ENCODE results near the gene TSPAN8.
"Not testable (repeated sequence)": the region's sequence is repeated elsewhere in the genome, so short reads cannot be mapped to it uniquely, and the experiment has no call there.

Gene TSPAN8

DNA sequence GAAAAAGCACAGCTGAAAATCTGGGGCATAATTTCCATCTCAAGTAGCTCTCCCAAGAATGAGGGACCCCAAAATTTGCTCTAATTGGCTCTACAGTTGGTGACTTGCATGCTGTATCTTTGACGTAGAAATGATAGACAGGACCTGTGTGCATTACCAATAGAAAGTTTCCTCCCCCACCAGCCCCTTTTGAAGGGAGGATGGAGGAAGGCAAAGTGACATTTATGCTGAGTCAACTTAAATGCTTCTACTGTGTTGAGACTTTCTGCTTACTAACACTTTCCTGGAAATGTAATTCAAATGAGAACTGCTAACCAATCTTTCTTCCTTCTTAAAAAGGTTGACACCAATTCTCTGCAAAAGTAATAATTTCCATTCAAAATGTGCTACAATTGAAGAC, 31.9 kb downstream of the TSPAN8 start:
- no peak for DNase-seq (ENCODE audit: low spot score)

DNA sequence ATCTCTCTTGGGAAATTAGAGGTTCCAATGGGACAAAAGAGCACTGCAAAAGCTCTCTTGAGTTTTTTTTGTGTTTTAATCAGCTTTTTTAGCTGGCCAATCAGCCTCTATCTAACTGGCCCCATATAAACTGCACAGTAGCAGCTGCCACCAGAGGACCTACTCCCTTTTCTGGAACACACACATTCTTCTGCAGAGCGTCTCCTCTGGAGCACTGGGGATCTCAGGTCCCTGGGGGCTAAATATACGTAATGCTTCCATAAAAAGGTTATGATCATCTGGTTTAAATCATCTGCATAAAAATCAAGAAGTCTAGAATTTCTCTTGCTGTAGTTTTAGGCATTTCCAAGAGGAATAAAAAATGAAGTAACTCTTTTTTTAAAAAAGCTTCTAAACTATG, 32.3 kb downstream of the TSPAN8 start:
- DNase-seq (ENCODE audit: low spot score) = no peak

DNA sequence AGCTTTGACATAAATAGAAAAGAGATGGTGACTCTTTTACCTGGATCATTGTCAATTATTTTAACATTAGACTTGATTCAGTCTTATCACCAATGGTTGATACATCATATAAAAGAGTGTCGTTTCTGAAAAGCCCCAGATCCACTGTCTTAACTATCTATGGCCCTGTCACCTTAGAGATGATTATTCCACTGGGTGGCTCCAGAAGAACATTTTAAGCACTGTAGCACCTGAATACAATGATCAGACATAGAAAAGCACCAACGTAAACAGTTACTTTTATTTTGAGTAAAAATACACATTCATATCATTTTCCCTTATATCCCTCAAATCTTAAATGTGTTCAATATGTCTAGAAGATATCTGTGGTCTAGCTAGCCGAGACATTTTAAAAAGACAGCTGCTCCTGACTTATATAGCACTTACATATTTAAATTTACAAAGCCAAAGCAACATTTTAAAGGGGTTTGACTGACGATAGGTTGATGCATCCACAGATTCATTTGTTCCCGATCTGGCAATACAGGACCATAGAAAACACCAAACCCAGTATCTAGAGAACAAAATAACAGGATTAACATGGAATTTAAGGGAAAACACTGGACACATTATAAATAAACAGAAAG, 32.9 kb downstream of the TSPAN8 start:
- DNase-seq (ENCODE audit: low spot score) = no peak

DNA sequence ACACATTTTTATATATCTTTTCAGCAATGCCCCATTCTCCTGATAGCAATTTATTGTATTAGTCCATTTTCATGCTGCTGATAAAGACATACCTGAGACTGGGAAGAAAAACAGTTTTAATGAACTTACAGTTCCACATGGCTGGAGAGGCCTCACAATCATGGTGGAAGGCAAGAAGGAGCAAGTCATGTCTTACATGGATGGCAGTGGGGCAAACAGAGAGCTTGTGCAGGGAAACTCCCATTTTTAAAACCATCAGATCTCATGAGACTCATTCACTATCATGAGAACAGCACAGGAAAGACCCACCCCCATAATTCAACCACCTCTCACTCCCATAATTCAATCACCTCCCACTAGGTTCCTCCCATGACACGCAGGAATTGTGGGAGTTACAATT, 44.7 kb downstream of the TSPAN8 start:
- DNase-seq (ENCODE audit: low spot score) = not testable (repeated sequence)

DNA sequence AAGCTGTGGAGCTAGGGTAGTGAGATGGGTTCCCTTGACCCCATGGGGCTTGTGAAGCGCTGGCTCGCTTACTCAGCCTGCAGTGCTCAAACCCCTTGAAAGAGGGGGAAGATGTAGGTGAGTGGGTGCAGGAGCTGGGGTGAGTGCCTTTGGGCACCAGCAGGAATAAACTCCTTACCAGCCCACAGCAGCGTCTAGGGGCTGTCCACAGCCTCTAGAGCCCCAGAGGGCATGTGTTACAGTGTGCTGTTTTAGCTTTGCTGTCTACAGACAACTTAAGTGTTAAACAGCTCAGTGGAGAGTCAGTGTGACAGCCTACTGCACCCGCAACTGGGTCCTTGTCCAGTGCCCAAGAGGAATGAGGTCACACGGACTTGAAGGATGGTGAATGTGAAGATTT, 48.0 kb downstream of the TSPAN8 start:
- DNase-seq (ENCODE audit: low spot score) = no peak

DNA sequence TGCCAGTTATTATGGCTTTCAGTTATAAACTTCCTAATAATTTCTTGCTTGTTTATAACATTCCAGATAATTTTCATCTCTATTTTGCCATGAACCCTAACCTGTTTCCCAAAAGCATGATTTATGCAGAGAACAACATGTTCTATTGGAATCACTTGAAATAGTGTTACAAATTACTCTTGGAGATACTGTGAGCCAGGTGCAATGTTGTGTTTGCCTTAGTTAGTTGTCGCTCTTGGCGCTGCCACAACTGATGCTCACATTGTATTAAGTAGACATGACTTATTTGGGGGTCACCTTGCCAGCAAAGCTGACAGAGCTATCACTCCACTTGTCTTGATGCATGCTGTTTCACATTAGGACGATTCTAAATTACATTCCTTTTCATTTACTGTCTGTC, 49.4 kb downstream of the TSPAN8 start:
- no peak for DNase-seq (ENCODE audit: low spot score)

DNA sequence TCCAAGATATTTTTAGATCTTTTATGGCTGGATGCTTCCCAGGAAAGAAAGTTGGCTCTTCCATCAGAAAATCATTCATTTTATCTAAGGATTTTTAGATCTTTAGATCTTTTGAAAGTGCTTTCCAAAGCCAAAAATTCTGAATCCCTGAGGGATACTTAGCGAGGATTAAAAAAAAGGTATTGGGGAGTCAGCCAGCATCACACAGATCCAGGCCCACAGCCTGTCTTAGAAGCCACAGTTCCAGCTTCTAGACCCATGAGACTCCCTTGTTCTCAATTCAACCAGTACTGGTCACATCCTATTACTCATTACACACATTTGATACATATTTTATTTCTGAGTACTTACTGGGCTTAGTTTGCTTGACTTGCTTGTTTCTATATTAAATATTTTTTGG, 49.9 kb downstream of the TSPAN8 start:
- no peak for DNase-seq (ENCODE audit: low spot score)

DNA sequence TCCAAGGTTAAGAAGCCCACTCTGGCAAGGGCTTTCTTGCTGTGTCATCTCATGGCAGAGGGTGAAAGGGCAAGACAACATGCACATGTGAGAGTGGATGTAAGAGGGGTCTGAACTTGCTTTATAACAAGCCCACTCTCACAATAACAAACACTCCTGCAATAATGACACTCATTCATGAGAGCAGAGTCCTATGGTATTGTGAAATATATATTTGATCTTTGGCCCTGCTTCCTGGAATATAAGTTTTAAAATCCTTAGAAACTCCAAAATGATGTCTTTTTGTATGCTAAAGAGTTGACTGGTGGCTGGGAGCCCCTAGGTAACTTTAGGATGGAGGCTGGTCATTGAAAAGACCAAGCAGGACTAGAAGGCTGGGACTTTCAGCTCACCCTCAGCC, 51.8 kb downstream of the TSPAN8 start:
- DNase-seq (ENCODE audit: low spot score) = no peak

DNA sequence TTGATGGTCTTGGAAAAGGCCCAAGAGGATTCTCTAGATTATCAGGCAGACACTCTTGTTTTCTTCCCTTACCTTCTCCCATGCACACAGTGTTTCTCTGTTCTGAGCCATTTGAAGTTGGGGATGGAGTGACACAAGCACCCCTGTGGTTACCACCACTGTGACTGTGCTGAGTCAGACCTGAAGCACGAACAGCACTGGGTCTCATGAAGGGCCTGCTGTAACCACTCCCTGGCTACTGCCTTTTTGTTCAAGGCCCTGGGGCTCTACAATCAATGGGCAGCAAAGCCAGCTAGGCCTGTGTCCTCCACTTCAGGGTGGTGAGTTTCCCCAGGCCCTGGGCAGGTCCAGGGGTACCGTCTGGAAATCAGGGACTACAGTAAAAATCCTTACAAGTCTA, 65.5 kb downstream of the TSPAN8 start:
- DNase-seq (ENCODE audit: low spot score) = no peak

DNA sequence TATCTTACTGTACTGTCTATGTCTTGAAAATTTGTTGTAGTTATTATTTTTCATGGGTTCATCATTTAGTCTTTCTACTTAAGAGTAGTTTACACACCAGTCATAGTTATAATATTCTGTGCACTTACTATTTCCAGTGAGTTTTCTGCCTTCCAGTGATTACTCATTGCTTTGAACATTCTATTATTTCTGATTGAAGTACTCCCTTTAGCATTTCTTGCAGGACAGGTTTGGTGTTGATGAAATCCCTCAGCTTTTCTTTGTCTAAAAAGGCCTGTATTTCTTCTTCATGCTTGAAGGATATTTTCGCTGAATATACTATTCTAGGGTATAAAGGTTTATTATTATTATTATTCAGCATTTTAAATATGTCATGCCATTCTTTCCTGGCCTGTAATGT, 66.8 kb downstream of the TSPAN8 start:
- no peak for DNase-seq (ENCODE audit: low spot score)

DNA sequence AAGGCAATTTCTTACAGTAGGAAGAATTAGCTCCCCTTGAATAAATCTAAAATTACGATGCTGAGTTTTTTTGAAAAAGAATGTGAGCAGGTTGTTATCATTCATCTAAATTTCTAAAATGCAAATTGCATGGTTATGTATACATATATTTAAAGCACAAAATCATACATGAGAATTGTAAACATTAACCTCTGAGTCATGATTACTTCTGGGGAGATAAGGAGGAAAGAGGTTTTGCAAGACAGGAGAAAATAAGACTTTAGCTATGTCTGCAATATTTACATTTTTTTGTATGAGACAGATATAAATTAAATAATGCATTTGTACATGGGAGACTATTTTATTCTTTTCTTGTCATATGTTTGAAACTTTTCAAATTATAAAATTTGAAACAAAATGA, 72.2 kb downstream of the TSPAN8 start:
- DNase-seq (ENCODE audit: low spot score) = no peak

DNA sequence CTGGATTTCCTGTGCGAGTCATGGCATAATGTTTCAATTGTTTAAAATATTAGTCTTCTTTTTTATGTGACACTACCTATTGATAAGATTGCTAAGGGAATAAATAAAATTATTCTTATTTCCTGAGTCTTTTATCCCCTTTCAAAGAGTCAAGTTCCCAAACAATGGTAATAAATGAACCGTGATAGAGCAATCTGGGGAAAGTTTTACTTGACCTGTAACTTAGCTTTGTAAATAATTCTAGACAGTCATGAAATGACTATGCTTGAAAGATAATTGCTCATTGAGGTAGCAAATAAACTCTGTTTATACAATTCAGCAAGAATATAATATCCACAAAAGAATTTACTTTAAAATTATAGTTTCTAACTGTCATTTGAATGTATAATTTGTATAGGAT, 82.1 kb downstream of the TSPAN8 start:
- no peak for DNase-seq (ENCODE audit: low spot score)

All from germinal center (tissue), 1 donor.